Neural cell (in vitro differentiated cells): ENCODE results near the gene PIK3AP1. TPM values are rescaled to one million over a fixed set of nuclear protein-coding genes. Genes with fewer than 3 reads are reported as not detected.
A peak's percentile ranks its signal among the peaks of the same experiment; 100 is the strongest.

Experiments
- H2AFZ ChIP-seq: fragments of 200-600, 300-800 bp; sonication (generic), shearing (Covaris generic); 2 replicates; pipeline ENCODE4 v1.6.0; 2014; ENCODE audit warnings: low read depth, mild to moderate bottlenecking, antibody characterized with exemption, low read length, moderate library complexity
- H3F3A ChIP-seq: fragments of 200-600 bp; shearing (Covaris generic); 2 replicates; pipeline ENCODE4 v1.6.1; 2016; ENCODE audit warnings: mild to moderate bottlenecking, moderate library complexity, mixed read lengths, antibody characterized with exemption, low read length; ENCODE audit not compliant: insufficient read depth, poor library complexity, severe bottlenecking
- H3K27ac ChIP-seq: fragments of 200-600, 300-800 bp; sonication (generic), shearing (Covaris generic); 2 replicates; pipeline ENCODE4 v1.5.1; 2014; ENCODE audit warnings: mild to moderate bottlenecking, low read length, moderate library complexity
- H3K27me3 ChIP-seq: fragments of 300-800, 200-600 bp; sonication (generic), shearing (Covaris generic); 2 replicates; pipeline ENCODE4 v1.6.0; 2014; ENCODE audit warnings: mild to moderate bottlenecking, low read depth, low read length, moderate library complexity; ENCODE audit not compliant: insufficient read depth
- H3K36me3 ChIP-seq: fragments of 300-800, 200-600 bp; sonication (generic), shearing (Covaris generic); 2 replicates; pipeline ENCODE4 v1.5.1; 2014; ENCODE audit warnings: mild to moderate bottlenecking, antibody characterized with exemption, low read length, moderate library complexity; ENCODE audit not compliant: insufficient read depth
- H3K4me2 ChIP-seq: fragments of 300-800, 200-600 bp; sonication (generic), shearing (Covaris generic); 2 replicates; pipeline ENCODE4 v1.6.0; 2014; ENCODE audit warnings: mild to moderate bottlenecking, low read length
- H3K4me3 ChIP-seq: fragments of 300-800, 200-600 bp; sonication (generic), shearing (Covaris generic); 2 replicates; pipeline ENCODE4 v1.5.1; 2014; ENCODE audit warnings: mild to moderate bottlenecking, low read length, moderate library complexity
- H3K79me2 ChIP-seq: fragments of 200-600 bp; shearing (Covaris generic); replicated peaks from 2 replicates; pipeline ENCODE4 v1.6.0; 2014; ENCODE audit warnings: mild to moderate bottlenecking, low read length, moderate library complexity; ENCODE audit not compliant: insufficient read depth
- H3K9ac ChIP-seq: fragments of 300-800, 200-600 bp; sonication (generic), shearing (Covaris generic); 2 replicates; pipeline ENCODE4 v1.6.1; 2016; ENCODE audit warnings: mild to moderate bottlenecking, low read length, mixed read lengths
- H3K9me2 ChIP-seq: fragments of 200-600 bp; shearing (Covaris generic); 2 replicates; pipeline ENCODE4 v1.6.1; 2016; ENCODE audit warnings: mild to moderate bottlenecking, low read length, mixed read lengths; ENCODE audit not compliant: insufficient read depth
- H3K9me3 ChIP-seq: fragments of 200-600, 300-800 bp; sonication (generic), shearing (Covaris generic); 2 replicates; pipeline ENCODE4 v1.6.1; 2016; ENCODE audit warnings: mild to moderate bottlenecking, mixed run types, low read length, moderate library complexity, mixed read lengths
- H4K20me1 ChIP-seq: fragments of 200-600 bp; shearing (Covaris generic); 2 replicates; pipeline ENCODE4 v1.6.1; 2016; ENCODE audit warnings: mild to moderate bottlenecking, mixed run types; ENCODE audit not compliant: insufficient read depth
- CTCF ChIP-seq: fragments of 450-650 bp; IDR thresholded peaks from 2 replicates; pipeline ENCODE4 v1.5.1; 2014; ENCODE audit warnings: antibody characterized with exemption, mild to moderate bottlenecking, moderate library complexity; ENCODE audit not compliant: poor library complexity, severe bottlenecking
- EP300 ChIP-seq: fragments of 450-650 bp; conservative IDR thresholded peaks from 2 replicates; pipeline ENCODE4 v1.6.1; 2014; ENCODE audit warnings: antibody characterized with exemption, mild to moderate bottlenecking, moderate library complexity; ENCODE audit not compliant: poor library complexity, severe bottlenecking
- MXI1 ChIP-seq: fragments of 450-650 bp; conservative IDR thresholded peaks from 2 replicates; pipeline ENCODE4 v1.6.1; 2014; ENCODE audit warnings: antibody characterized with exemption, mild to moderate bottlenecking; ENCODE audit not compliant: poor library complexity, severe bottlenecking
- POLR2AphosphoS5 ChIP-seq: IDR thresholded peaks from 2 replicates; pipeline ENCODE4 v1.6.1; 2012
- RAD21 ChIP-seq: fragments of 450-650 bp; conservative IDR thresholded peaks from 2 replicates; pipeline ENCODE4 v1.6.1; 2014; ENCODE audit warnings: antibody characterized with exemption, mild to moderate bottlenecking, moderate library complexity
- REST ChIP-seq: IDR thresholded peaks from 2 replicates; pipeline ENCODE4 v1.6.1; 2012; ENCODE audit warnings: borderline replicate concordance
- SMC3 ChIP-seq: fragments of 450-650 bp; conservative IDR thresholded peaks from 2 replicates; pipeline ENCODE4 v1.6.1; 2014; ENCODE audit warnings: antibody characterized with exemption, mild to moderate bottlenecking, moderate library complexity; ENCODE audit not compliant: poor library complexity
- polyA plus RNA-seq: library from polyadenylated mRNA; depleted of rRNA; stranded (reverse); fragments of >200 nt; gene quantifications from 2 replicates; pipeline ENCODE4 v1.2.3, GENCODE V29; 2014

Gene PIK3AP1
- polyA plus RNA-seq, 1 donor from 2014 or later = 0.05 TPM

GRCh38 chr10:96724621-96725020, 4.3 kb upstream of the PIK3AP1 start:
- Histone ChIP-seq H3F3A (no peaks in the 10 kb centered on the region), H3K27ac (no peak overlapping the region), H3K79me2 (no peaks in the 10 kb centered on the region), H3K4me3 (no peak overlapping the region), H3K4me2 (no peak overlapping the region), H3K27me3 (peaks cover 16% of the 10 kb centered on the region), H2AFZ (no peak overlapping the region), H3K9me2 (no peaks in the 10 kb centered on the region), H3K9ac (no peak overlapping the region), H3K9me3 (no peaks in the 10 kb centered on the region), H4K20me1 (no peaks in the 10 kb centered on the region), H3K36me3 (no peaks in the 10 kb centered on the region)
- TF ChIP-seq MXI1 (no peak), REST (no peak), CTCF (no peak), RAD21 (no peak)

GRCh38 chr10:96721207-96721572, 876 bp upstream of the PIK3AP1 start:
- Histone ChIP-seq H3F3A (no peaks in the 10 kb centered on the region), H3K9me3 (no peaks in the 10 kb centered on the region), H4K20me1 (no peaks in the 10 kb centered on the region), H3K4me2 (no peak overlapping the region), H3K9me2 (no peaks in the 10 kb centered on the region), H3K27ac (no peak overlapping the region), H3K9ac (no peak overlapping the region), H3K36me3 (no peaks in the 10 kb centered on the region), H2AFZ (no peak overlapping the region), H3K27me3 (peaks cover 18% of the 10 kb centered on the region), H3K4me3 (peak overlapping the region; percentile 70), H3K79me2 (no peaks in the 10 kb centered on the region)
- no peak for TF ChIP-seq EP300
- TF ChIP-seq CTCF = no peak
- no peak for TF ChIP-seq POLR2AphosphoS5
- TF ChIP-seq SMC3 = no peak
